ENCODE results near the gene PPP6R2. TPM values are rescaled to one million over a fixed set of nuclear protein-coding genes. Genes with fewer than 3 reads are reported as not detected.

PPP6R2 gene
- polyA plus RNA-seq, result 10 to 100 TPM; 25.1 to 41.1 (median 36.9) TPM

DNA sequence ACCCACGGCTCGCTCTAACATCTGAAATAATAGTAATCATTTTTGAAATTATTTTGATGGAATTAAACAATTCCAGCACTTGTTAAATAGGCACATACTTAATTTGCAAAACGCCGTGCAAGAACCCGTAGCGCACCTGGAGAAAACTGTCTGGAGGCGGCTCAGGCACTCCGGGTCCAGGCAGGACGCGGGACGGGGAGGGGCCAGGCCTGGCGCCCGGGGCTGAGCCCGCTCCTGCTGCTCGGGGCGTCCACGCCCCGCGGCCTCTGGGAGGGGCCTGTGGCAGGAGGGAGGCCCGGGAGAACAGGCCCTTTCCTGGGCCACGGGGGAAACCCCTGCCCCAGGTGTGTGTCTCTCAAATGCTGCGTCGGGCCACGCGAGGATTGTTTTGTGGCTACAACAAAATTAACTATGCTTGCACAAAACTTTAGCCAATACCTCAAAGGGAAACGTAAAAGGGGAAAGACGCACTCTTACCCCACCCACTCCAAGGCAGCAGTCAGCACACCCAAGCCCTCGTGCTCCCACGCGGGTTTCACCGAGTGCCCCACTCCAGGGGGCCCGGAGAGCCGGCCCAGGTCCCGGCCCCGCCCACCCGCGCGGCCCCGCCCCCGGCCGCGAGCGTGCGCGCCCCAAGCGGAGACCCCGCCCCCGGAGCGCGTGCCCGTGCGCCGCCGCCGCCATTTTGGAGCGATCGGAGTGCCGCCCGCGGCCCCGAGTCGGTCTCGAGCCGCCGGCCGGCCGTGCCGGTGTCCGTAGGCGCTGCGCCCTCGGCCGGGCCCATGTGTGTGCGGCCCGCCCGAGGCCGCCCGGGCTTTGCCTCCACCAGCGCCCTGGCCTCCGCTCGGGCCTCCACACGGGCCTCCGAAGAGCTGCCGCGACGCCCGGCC, at the start of gene PPP6R2:
PPP6R2 (plus strand) TSS at position 677 of the 890 bp plus-strand sequence. CDS start 50,582 bp downstream, outside the sequence.
- H3K27ac ChIP-seq (ENCODE audit: low read depth, low read length), result no peak within 1 kb of the TSS
- WGBS, 3 donors, result 0 to 1% (median 1%) methylated on average over 44 to 87 of the region's 87 CpGs

GRCh38 chr22:50293441-50294318, 49.4 kb upstream of the PPP6R2 start:
- H3K27ac ChIP-seq (ENCODE audit: low read depth, low read length), result peak overlapping the region; percentile 32

GRCh38 chr22:50294319-50294656, 48.8 kb upstream of the PPP6R2 start:
- 29 to 46% (median 33%) methylated on average over 4 to 5 of the region's 5 CpGs for WGBS, 3 donors

More at GRCh38 chr22:50293441-50294318, 49.4 kb upstream of the PPP6R2 start:
- 7 to 10% (median 8%) methylated on average over 34 to 42 of the region's 42 CpGs for WGBS, 3 donors

DNA sequence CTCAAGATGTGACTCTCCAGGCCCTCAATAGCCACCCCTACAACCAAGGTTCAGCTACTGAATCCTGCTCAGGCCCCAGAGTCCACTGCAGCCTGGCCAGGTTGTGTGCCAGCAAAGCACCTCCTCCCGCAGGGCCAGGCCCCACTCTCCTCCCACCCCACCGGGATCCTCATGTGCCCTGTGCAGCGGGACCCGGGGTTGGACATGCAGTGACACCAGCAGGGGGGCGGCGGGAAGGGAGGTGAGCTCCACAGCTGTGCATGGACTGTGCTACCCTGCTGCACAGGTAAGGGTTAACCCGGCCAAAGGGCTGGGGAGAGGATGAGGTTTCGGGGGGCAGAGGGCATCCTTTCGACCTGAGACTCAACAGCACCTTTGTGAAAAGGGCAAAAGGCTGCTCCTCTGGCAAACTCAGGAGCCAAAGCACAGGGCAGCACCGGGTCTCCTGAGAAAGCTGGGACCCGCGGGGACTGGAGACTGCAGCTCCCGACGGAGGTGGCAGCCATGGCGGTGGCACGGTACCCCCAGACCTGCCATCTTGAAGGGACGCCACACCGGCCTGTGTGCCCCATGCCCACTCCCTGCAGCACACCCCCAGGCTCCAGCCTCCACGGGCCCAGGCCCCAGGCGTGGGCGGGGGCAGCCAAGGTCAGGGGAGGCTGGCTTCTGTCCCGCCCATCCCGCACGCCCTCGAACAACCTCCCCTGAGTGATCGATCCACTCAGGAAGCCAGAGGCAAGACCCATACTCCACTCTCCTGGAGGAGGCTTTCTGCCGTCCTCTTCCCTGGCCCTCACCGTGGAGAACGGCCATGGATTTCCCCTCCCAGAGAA, 46.3 kb upstream of the PPP6R2 start:
- 32 to 64% (median 62%) methylated on average over 27 to 29 of the region's 29 CpGs for WGBS, 3 donors
- no peak overlapping the region for H3K27ac ChIP-seq (ENCODE audit: low read depth, low read length)

More at GRCh38 chr22:50294319-50294656, 48.8 kb upstream of the PPP6R2 start:
- no peak overlapping the region for H3K27ac ChIP-seq (ENCODE audit: low read depth, low read length)

DNA sequence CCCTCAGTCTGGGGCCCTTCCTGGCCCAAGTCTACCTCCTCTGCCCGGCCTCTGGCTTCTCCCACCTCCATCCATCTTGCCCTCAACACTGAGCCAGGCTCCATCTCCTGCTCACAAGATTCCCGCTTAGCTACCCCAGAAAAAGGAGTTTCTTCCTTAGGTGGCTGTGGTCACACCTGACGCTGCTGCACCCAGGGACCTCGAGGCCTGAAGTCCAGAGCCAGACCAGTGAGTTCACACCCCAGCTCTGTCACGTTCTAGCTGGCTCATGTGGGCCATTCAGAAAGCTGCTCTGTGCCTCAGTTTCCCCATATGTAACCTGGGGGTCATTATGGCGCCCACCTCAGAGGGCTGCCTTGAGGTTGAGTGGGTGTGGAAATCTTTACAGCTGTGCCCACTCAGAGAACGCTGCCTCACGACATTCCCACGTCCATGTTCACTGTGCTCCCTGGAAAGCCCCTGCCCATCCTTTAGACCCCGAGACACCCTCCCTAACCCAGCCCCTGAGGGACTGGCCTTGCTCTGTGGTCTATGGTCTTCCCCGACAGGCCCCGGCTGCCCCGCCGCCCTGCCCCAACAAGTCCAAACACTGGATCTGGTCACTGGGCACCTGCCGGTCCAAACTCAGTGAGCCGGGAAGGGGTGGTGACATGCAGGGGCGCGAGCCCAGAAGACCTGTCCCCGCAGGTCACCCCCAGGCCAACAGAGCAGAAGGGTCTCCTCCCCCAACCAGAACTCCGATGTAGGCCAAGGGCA, 45.4 kb upstream of the PPP6R2 start:
- H3K27ac ChIP-seq (ENCODE audit: low read depth, low read length), result no peak overlapping the region

GRCh38 chr22:50298266-50298637, 44.9 kb upstream of the PPP6R2 start:
- WGBS, 3 donors, result 73 to 84% (median 78%) methylated on average over 4 of the region's 4 CpGs
- H3K27ac ChIP-seq (ENCODE audit: low read depth, low read length), result no peak overlapping the region

More for the DNA sequence above, 45.4 kb upstream of the PPP6R2 start:
- 82 to 88% (median 83%) methylated on average over 20 of the region's 20 CpGs for WGBS, 3 donors

- WGBS, 3 donors, result 26 to 68% (median 35%) methylated on average over 56 to 59 of the region's 59 CpGs
- H3K27ac ChIP-seq (ENCODE audit: low read depth, low read length), result no peak overlapping the region
Observed at GRCh38 chr22:50298937-50299784, 44.0 kb upstream of the PPP6R2 start.

- H3K27ac ChIP-seq (ENCODE audit: low read depth, low read length), result no peak overlapping the region
Observed at GRCh38 chr22:50299785-50300619, 43.1 kb upstream of the PPP6R2 start.

GRCh38 chr22:50300620-50301257, 42.4 kb upstream of the PPP6R2 start:
- H3K27ac ChIP-seq (ENCODE audit: low read depth, low read length), result no peak overlapping the region
- WGBS, 3 donors, result 79 to 87% (median 84%) methylated on average over 14 of the region's 14 CpGs

More at GRCh38 chr22:50299785-50300619, 43.1 kb upstream of the PPP6R2 start:
- 34 to 61% (median 35%) methylated on average over 76 to 93 of the region's 93 CpGs for WGBS, 3 donors

DNA sequence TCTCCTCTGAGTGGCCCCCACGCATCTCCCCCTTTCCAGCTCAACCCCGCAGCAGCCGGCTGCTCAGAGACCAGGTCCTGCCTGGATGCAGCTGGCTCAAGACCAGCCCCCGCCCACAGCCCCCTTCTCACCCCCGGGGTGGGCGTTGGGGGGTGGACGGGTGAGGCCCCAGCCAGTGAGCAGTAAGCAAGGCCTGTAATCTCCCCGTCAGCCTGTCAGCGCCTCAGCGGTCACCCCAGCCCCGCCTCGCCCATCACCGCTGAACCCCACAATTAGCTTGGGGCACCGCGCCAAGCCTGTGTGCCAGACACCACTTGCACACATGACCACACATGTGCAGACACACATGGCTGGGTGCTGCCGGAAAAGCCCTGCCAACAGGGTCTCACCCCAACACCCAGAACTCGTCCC, 41.5 kb upstream of the PPP6R2 start:
- WGBS, 3 donors, result 58 to 68% (median 63%) methylated on average over 16 to 17 of the region's 17 CpGs
- H3K27ac ChIP-seq (ENCODE audit: low read depth, low read length), result no peak overlapping the region

DNA sequence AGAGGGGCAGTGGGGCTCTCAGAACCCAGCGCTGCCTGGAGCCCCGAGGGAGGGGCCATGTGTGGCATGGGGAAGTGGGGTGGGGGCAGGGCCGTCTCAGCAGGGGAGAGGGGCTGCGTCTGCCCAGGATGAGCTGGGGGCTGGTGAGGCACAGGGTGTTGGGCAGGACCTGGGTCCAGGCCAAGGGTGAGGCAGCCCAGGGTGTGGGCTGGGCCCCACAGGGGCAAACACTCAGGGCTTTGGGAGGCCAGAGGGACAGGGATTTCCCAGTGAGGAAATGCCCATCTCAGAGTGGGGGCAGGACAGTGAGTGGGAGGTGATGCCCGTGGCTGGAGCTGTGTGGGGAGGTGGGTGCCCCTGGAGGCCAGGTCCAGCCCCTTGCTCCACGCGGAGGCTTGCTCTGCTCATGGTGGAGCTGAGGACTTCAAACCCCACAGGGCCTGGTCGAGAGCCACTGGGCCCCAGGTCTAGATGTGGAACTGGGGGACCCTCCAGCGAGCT, 41.0 kb upstream of the PPP6R2 start:
- 42 to 59% (median 44%) methylated on average over 9 of the region's 9 CpGs for WGBS, 3 donors
- no peak overlapping the region for H3K27ac ChIP-seq (ENCODE audit: low read depth, low read length)

GRCh38 chr22:50302564-50302963, 40.6 kb upstream of the PPP6R2 start:
- WGBS, 3 donors, result 53 to 68% (median 66%) methylated on average over 4 to 5 of the region's 5 CpGs
- H3K27ac ChIP-seq (ENCODE audit: low read depth, low read length), result no peak overlapping the region

- 59 to 67% (median 66%) methylated on average over 7 of the region's 7 CpGs for WGBS, 3 donors
- H3K27ac ChIP-seq (ENCODE audit: low read depth, low read length), result no peak overlapping the region
Observed at GRCh38 chr22:50303515-50303847, 39.6 kb upstream of the PPP6R2 start.

GRCh38 chr22:50303848-50304527, 39.1 kb upstream of the PPP6R2 start:
- WGBS, 3 donors, result 36 to 66% (median 36%) methylated on average over 10 to 11 of the region's 11 CpGs
- H3K27ac ChIP-seq (ENCODE audit: low read depth, low read length), result no peak overlapping the region

Measured in adipose tissue (tissue), 3 donors.